HEK293T (cell line): Measurements from ENCODE around the gene DDX24.

ENCODE experiments used
- CTCF ChIA-PET: fragments of 350-600 bp; formaldehyde crosslinking; extraction: SDS; loops from one replicate; lab custom pipeline; 2021; ENCODE audit warnings: antibody characterized with exemption, inconsistent platforms; lab: Yijun Ruan, JAX
- POLR2A ChIA-PET: fragments of 350-600 bp; formaldehyde crosslinking; extraction: SDS; loops from one replicate; lab custom pipeline; 2020; ENCODE audit warnings: antibody characterized with exemption, inconsistent platforms; lab: Yijun Ruan, JAX
- DNase-seq: peaks from one replicate; pipeline ENCODE4 v3.0.0; 2012; ENCODE audit warnings: mixed read lengths; ENCODE audit errors: extremely low spot score
- ARNT ChIP-seq: fragments of 450-650 bp; IDR thresholded peaks from 2 replicates; pipeline ENCODE4 v1.6.1; 2017; ENCODE audit warnings: mild to moderate bottlenecking
- BHLHE40 ChIP-seq: fragments of 450-650 bp; IDR thresholded peaks from 2 replicates; pipeline ENCODE4 v1.6.1; 2016; ENCODE audit warnings: mild to moderate bottlenecking, moderate library complexity, borderline replicate concordance
- CTBP1 ChIP-seq: fragments of 450-650 bp; IDR thresholded peaks from 2 replicates; pipeline ENCODE4 v1.6.1; 2016; ENCODE audit warnings: borderline replicate concordance
- ELF4 ChIP-seq: fragments of 450-650 bp; IDR thresholded peaks from 2 replicates; pipeline ENCODE4 v1.6.1; 2017; ENCODE audit warnings: antibody characterized with exemption
- FOXA1 ChIP-seq: fragments of 450-650 bp; IDR thresholded peaks from 2 replicates; pipeline ENCODE4 v1.6.1; 2016; ENCODE audit warnings: mild to moderate bottlenecking
- FOXK2 ChIP-seq: fragments of 450-650 bp; IDR thresholded peaks from 2 replicates; pipeline ENCODE4 v1.6.1; 2016; ENCODE audit warnings: mild to moderate bottlenecking
- FOXM1 ChIP-seq: fragments of 450-650 bp; IDR thresholded peaks from 2 replicates; pipeline ENCODE4 v1.6.1; 2017; ENCODE audit warnings: mild to moderate bottlenecking, borderline replicate concordance
- HDGF ChIP-seq: fragments of 450-650 bp; IDR thresholded peaks from 2 replicates; pipeline ENCODE4 v1.6.1; 2017; ENCODE audit warnings: antibody characterized with exemption, borderline replicate concordance
- L3MBTL2 ChIP-seq: fragments of 450-650 bp; conservative IDR thresholded peaks from 2 replicates; pipeline ENCODE4 v1.6.1; 2016; ENCODE audit warnings: mild to moderate bottlenecking
- LEF1 ChIP-seq: fragments of 450-650 bp; IDR thresholded peaks from 2 replicates; pipeline ENCODE4 v1.6.1; 2017; ENCODE audit warnings: mild to moderate bottlenecking, borderline replicate concordance
- NFRKB ChIP-seq: fragments of 450-650 bp; IDR thresholded peaks from 2 replicates; pipeline ENCODE4 v1.6.1; 2016; ENCODE audit warnings: mild to moderate bottlenecking, moderate library complexity
- SP1 ChIP-seq: fragments of 450-650 bp; IDR thresholded peaks from 2 replicates; pipeline ENCODE4 v1.6.1; 2017
- SUZ12 ChIP-seq: fragments of 450-650 bp; IDR thresholded peaks from 2 replicates; pipeline ENCODE4 v1.6.1; 2016; ENCODE audit warnings: mild to moderate bottlenecking
- TARDBP ChIP-seq: fragments of 450-650 bp; IDR thresholded peaks from 2 replicates; pipeline ENCODE4 v1.6.1; 2016
- ZNF384 ChIP-seq: fragments of 450-650 bp; IDR thresholded peaks from 2 replicates; pipeline ENCODE4 v1.6.1; 2016
- TF ChIP-seq, protein P1 (sequence below): fragments of 450-650 bp; IDR thresholded peaks from 2 replicates; pipeline ENCODE4 v1.6.1; 2016

Gene DDX24

DNA sequence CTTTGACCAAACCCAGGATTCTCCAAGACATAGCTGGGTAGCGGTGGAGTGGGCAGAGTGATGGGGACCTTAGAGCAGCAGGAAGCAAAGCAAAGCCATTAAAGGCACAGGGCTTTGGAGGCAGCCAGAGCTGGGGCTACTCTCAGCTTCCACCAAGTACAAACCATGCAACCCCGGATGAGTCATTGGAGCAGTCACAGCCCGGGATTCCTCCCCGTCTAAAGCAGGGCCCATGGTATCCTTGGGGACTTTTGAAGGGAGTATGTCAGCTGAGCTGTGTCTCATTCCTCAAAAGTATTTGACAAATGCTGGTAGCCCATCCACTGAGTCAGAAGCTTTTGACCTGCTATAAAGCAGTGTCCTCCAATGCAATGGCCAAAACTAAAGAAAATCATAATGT, 19.8 kb upstream of the DDX24 start:
- ChIA-PET CTCF (no interaction called here), POLR2A (no interaction called here)
- no peak for DNase-seq
- TF ChIP-seq FOXK2 (no peak), TARDBP (no peak), SUZ12 (no peak), HDGF (no peak), FOXM1 (no peak), ZNF384 (no peak), L3MBTL2 (no peak), FOXA1 (no peak), NFRKB (no peak), CTBP1 (no peak), SP1 (no peak), LEF1 (no peak), ARNT (no peak)
- TF ChIP-seq, protein P1, sequence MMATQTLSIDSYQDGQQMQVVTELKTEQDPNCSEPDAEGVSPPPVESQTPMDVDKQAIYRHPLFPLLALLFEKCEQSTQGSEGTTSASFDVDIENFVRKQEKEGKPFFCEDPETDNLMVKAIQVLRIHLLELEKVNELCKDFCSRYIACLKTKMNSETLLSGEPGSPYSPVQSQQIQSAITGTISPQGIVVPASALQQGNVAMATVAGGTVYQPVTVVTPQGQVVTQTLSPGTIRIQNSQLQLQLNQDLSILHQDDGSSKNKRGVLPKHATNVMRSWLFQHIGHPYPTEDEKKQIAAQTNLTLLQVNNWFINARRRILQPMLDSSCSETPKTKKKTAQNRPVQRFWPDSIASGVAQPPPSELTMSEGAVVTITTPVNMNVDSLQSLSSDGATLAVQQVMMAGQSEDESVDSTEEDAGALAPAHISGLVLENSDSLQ: no peak

DNA sequence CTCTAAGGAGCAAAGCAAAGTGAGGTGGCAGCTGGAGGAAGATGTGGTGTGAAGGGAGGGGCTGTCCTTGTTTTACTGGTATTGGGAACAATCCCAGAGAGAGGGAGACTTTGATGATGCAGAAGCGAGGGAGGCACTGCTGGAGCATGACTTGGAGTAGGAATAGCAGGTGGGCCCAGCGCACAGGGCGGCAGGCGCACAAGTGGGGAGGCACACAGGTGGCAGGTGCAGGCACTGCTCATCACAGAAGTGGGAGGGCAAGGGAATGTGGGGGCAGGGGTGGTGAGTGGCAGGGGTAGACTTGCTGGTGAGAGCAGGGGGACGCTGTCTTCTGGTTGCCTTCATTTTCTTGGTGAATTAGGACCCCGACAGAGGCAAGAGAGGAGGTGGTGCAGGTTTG, 18.0 kb upstream of the DDX24 start:
- CTCF ChIA-PET: no interaction called here
- DNase-seq: no peak

DNA sequence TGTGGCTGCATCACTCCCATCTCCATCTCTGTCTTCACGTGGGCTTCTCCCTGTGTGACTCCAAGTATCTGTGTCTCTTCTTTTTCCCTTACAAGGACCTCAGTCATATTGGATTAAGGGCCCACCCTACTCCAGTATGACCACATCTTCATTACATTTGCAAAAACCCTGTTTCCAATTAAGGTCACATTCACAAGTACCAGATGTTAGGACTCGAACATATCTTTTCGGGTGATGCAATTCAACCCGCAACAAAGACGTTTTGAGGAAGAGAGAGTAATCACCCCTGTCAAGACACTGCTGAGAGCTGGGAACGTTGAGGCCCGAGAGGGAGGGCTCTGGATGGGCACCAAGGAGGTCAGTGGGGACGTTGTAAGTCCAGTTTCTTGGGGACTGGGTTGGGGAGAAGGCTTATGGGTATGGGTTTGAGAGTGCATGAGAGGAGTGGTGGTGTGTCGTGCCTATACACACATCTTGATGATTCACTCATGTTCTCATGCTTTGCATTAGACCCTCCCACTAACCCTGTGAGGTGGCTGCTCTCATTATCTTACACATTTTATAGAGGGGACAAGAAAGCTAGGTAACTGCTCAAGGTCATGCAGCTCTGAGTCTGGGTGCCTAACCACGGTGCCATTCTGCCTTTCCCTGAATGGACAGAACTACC, 17.5 kb upstream of the DDX24 start:
- CTCF ChIA-PET: no interaction called here
- POLR2A ChIA-PET: no interaction called here
- DNase-seq: no peak
- TF ChIP-seq FOXA1 (no peak), ZNF384 (no peak), ARNT (no peak), SUZ12 (no peak), L3MBTL2 (no peak), HDGF (no peak)

More for the DNA sequence above, 18.0 kb upstream of the DDX24 start:
- TF ChIP-seq L3MBTL2: no peak
- TF ChIP-seq HDGF: no peak
- POLR2A ChIA-PET: no interaction called here

DNA sequence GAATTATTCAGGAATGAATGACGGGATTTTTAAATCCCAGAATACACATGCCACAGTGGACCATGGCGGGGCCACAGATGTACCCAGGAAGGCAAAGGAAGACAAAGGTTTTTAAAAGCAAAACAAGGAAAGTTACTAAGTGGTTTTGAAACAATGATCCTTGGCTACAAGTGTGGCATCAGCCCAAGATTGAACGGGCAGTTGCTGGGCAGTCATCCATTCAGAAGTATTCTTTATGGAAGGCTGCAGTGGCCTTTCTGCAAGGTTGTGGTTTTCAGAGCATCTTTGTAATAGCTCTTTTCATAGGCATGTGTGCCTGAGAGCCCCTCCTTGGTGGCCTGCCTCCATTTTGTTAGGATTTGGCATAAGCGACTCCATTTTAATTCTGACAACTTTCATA, 16.1 kb upstream of the DDX24 start:
- ChIA-PET POLR2A (no interaction called here), CTCF (no interaction called here)
- TF ChIP-seq ELF4 (no peak), SP1 (no peak), HDGF (no peak), BHLHE40 (no peak), TARDBP (no peak)
- no peak for DNase-seq

DNA sequence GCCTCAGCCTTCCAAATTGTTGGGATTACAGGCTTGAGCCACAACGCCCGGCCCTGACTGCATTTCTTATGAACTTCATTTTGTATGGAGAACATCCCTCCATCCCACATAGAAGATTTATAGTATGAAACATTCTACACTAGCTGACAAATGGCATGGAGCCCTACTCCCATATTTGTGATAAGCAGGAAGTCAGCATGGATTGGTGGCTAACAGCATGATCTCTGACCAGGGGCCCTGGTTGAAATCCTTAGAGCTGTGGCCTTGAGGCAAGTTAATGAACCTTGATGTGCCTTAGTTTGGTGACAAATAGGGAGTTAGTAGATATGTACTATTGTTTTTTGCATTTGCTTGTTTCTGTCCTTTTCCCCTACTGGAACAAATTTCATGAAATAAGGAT, 12.4 kb upstream of the DDX24 start:
- no peak for DNase-seq
- CTCF ChIA-PET: interaction anchor here (0.6 kb wide), 2 partner anchors 218 to 910 kb away, joined by 3 read pairs; no protein-coding TSS in a partner anchor
- no peak for TF ChIP-seq TARDBP
- TF ChIP-seq SUZ12: no peak
- TF ChIP-seq L3MBTL2: no peak
- TF ChIP-seq, protein P1: no peak
- no peak for TF ChIP-seq ZNF384
- no peak for TF ChIP-seq FOXA1
- TF ChIP-seq CTBP1: no peak
- TF ChIP-seq LEF1: no peak
- TF ChIP-seq BHLHE40: no peak
- no peak for TF ChIP-seq ELF4
- TF ChIP-seq NFRKB: no peak
- no peak for TF ChIP-seq HDGF
- no peak for TF ChIP-seq FOXK2
- no peak for TF ChIP-seq ARNT
- TF ChIP-seq FOXM1: no peak
- POLR2A ChIA-PET: no interaction called here

DNA sequence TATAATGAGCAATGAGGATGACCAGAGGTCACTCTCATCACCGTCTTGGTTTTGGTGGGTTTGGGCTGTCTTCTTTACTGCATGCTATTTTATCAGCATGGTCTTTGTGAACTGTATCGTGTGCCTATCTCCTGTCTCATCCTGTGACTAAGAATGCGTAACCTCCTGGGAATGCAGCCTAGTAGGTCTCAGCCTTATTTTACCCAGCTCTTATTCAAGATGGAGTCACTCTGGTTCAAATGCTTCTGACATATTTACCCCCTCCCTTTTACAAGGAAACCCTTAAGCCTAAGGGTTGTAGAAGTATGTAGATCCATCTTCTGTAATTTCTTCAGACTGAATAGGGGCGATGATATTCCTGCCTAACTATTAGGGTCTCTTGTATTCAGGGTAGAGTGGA, 8.5 kb upstream of the DDX24 start:
- CTCF ChIA-PET: no interaction called here
- TF ChIP-seq ZNF384 (no peak), CTBP1 (no peak), LEF1 (no peak), FOXK2 (no peak)
- TF ChIP-seq, protein P1: no peak

DNA sequence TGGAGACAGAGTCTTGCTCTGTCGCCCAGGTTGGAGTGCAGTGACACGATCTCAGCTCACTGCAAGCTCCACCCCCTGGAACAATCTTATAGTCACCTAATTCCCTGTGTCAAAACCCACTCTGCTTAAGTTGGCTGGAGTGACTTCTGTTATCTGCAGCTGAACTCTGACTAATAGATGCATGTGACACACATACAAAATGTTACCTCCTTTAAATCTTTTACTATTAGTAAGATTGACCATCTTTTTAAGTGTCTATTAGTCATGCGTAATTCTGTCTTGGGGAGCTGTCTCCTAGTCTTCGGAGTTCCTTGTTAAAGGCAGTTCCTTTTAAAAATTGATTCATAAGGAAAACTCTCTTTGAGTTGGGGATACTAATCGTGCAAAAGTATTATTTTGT, 7.5 kb upstream of the DDX24 start:
- TF ChIP-seq, protein P1: no peak
- no peak for TF ChIP-seq LEF1
- no peak for TF ChIP-seq ZNF384
- no peak for TF ChIP-seq NFRKB
- DNase-seq: no peak
- CTCF ChIA-PET: no interaction called here
- POLR2A ChIA-PET: no interaction called here

More for the DNA sequence above, 8.5 kb upstream of the DDX24 start:
- DNase-seq: no peak
- POLR2A ChIA-PET: interaction anchor here (1.0 kb wide), 1 partner anchor 11 kb away, joined by 3 read pairs; no protein-coding TSS in a partner anchor
